GM18505 (cell line): ENCODE measurements around the gene ZNF750.

Experiments used
- ATAC-seq: cut with Tn5 transposase; IDR thresholded peaks from one replicate; pipeline ENCODE4 v1.9.1; 2021; ENCODE audit not compliant: unreplicated experiment
- POLR2A ChIP-seq: IDR thresholded peaks from 4 replicates; pipeline ENCODE4 v1.6.1; 2011; ENCODE audit warnings: borderline replicate concordance; ENCODE audit not compliant: insufficient read depth, insufficient read length; ENCODE audit errors: extremely low read depth

Gene ZNF750

GRCh38 chr17:82837586-82838320, 2.1 kb downstream of the ZNF750 start:
- no peak for ATAC-seq
- TF ChIP-seq POLR2A = no peak

GRCh38 chr17:82836823-82837357, 2.9 kb downstream of the ZNF750 start:
- ATAC-seq = no peak
- no peak for TF ChIP-seq POLR2A

- no peak for TF ChIP-seq POLR2A
- no peak for ATAC-seq
These were observed 3.9 kb downstream of the ZNF750 start for GRCh38 chr17:82835766-82836512.

- ATAC-seq = no peak
- no peak for TF ChIP-seq POLR2A
These were observed 4.7 kb downstream of the ZNF750 start for GRCh38 chr17:82835122-82835521.

DNA sequence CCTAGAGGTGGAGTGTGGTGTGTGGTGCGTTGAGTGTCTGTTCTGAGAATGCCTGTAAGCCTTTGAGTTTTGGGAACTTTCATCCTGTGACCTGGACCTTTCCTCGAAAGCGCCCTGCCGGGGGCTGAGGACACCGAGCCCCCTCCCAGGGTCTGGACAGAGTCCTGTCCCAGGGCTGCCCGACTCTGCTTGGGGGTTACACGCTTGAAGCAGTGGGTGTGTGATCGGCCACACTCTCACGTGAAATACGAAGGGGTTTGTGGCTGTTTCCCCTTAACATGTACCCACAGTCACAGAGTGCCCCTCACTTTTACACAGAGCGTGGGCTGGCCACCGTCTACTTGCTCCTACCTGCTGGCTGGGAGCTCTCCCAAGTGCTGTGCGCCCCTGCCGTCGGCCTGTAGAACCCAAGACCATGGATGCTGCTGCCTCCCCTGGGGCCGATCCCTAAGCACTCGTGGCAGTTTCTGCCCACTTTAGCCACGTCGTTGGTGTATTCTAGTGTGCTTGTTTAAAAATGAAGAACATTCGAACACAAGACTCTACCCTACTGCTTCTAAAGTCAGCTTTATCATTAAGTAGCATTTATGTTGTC, 6.8 kb downstream of the ZNF750 start:
- no peak for TF ChIP-seq POLR2A
- ATAC-seq = no peak

DNA sequence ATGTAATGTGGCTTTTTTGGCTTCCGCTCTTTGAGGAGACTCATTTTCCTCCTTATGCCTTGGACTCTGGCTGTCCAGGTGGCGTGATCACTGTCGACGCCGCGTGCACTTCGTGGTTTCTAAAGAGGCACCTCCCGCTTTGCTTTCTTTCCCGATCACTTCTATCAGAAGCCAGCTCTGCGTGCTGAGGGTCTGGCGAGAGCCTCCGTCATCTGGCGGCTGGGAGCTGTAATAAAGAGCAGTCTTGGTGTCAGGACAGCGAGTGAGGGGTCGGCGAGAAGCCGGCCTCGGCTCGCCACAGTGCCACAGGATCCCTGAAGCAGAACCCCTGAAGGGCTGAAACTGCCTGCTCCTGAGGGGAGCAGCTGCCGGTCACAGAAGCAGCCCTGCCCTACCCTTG, 7.4 kb downstream of the ZNF750 start:
- no peak for ATAC-seq
- no peak for TF ChIP-seq POLR2A

GRCh38 chr17:82831818-82832200, 8.0 kb downstream of the ZNF750 start:
- no peak for ATAC-seq
- no peak for TF ChIP-seq POLR2A

- no peak for TF ChIP-seq POLR2A
- ATAC-seq = no peak
These were observed 8.6 kb downstream of the ZNF750 start for GRCh38 chr17:82831041-82831817.

GRCh38 chr17:82830249-82830661, 9.6 kb downstream of the ZNF750 start:
- TF ChIP-seq POLR2A = no peak
- no peak for ATAC-seq

- no peak for ATAC-seq
- no peak for TF ChIP-seq POLR2A
These were observed 10.8 kb downstream of the ZNF750 start for GRCh38 chr17:82828875-82829487.

DNA sequence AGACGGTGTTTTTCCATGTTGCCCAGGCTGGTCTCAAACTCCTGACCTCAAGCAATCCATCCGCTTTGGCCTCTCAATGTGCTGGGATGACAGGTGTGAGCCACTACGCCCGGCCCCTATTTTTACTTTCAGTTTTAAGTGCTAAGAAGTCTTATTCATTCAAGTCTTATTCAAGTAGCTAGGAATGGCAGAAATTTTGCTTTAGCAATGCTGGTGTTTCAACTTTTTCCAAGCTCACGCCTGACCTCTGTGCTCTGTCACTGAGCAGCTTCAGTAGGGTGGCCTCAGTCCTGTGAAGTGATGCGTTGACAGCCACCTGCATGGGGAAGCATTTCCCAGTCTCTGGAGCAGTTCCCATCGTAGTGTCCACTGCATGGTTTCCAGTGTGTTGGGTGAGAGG, 12.9 kb downstream of the ZNF750 start:
- no peak for TF ChIP-seq POLR2A
- no peak for ATAC-seq

GRCh38 chr17:82826211-82826610, 13.6 kb downstream of the ZNF750 start:
- no peak for ATAC-seq
- no peak for TF ChIP-seq POLR2A
